Activated CD4-positive, alpha-beta T cell treated with anti-CD3 and anti-CD28 coated beads, Interleukin-2, Interleukin-4, amounts not matched to agents 100 ng/mL and 50 ng/mL, durations not matched to agents 16 hours and 8 hours (primary cell): ENCODE measurements around the gene NRGN.
"Not testable (repeated sequence)": the region's sequence is repeated elsewhere in the genome, so short reads cannot be mapped to it uniquely, and the experiment has no call there.

ENCODE experiments used
- DNase-seq: peaks from one replicate; pipeline ENCODE4 v3.0.0-alpha.2; 2020; ENCODE audit warnings: low spot score

NRGN gene

DNA sequence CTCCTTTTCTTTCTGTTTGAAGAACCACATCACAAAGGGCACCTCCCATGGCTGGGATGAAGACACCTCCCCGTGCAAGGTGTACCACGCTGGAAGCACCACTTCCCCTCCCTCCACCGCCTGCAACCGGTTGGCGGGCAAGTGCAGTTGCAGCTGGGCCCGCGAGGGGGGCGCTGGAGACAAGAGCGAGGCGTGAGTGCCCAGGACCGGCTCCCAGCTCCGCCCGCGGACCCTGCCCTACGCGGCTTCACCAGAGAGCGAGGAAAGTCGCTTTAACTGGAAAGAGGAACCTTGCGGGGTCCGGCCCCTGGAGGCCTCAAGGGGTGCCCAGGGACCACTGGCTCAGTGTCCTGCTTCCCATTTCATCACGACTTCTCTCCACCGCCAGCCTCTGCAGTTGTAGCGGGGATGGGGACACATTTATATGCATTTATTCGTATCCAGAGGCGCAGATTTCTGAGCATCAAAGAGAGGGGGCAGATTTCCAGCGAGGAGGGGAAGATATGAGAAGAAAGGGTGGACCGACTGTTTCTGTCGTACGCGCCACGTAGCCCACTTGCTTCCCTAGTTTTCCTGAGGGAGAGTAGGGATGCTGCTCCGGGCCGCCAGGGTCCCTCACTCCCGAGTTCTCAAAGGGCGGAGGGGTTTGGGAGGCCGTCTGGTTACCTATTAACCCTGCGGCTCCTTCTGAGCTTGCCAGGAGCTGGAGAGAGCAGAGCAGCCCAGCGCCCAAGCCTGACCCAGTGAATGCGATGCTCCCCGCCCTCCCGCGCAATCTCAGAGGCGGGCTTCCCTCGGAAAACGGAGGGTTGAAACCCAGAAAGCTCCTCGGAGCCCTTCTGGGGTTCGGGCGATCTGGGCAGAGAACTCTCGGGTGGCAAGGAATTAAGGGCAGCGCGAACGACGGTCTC lies 18.9 kb downstream of the NRGN start:
- peak; percentile 62 for DNase-seq

DNA sequence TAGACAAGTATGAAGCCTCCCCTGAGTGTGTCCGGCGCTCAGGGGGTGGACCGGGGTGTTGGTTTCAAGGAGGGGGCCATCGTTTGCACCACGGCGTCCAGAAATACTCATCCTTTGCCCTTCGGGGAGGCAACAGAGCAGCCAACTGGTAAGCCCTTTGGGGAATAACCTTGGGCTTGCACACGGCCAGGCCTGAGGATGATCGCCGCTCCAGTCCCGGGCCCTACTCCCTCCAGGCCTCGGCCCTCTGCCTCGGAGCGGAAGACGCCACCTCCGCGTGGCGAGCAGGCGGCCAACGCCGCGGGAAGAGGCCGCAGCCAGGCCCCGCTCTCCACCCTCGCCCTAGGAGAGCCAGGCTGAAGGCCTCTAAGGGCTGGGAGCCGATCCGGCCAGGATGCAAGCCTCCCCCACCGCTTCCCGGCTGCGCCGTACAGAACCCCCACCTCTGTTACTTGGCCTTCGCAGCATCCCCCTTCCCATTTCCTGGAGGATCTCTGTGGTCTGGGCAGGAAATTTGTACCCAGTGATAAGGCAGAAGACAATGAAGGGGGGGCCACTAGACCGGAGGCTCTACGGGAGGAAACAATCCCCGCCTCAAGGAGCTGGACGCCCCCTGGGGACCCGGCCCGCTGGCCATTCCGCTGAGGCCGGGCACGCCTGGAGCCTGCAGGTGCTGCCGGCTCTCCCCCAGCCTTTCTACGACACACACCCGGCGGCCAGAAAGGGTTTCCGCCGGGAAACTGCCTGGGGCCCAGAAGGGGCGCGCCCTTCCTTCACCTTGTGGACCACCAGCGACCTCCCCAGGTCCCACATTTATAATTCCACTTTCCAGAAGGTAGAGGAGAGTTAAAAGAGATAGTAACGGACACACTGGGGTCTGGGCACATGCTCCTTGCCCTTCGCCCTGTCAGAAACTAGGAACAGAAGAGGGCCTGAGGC lies 19.8 kb downstream of the NRGN start:
- no peak for DNase-seq

DNA sequence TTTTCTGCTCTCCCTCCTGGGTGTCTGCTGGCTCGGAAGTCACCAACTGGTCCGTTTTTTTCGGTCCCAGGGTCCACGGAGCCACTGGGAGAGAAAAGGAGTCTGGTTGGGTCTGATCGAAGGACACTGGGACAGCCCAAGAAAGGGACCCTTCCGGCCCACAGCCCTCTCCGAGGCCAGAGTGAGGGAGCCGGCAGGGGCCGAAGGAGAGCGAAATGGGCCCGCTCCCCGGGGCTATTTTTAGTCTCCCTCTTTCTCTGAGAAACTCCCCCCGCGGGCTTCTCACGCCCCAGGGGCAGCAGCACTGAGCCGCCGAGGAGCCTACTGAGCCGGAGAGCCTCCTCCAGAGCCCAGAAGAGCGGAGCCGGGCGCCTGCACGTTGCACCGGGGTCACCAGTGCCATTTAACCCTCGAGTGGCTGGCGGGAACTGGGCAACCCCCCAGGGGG lies 20.5 kb downstream of the NRGN start:
- no peak for DNase-seq

DNA sequence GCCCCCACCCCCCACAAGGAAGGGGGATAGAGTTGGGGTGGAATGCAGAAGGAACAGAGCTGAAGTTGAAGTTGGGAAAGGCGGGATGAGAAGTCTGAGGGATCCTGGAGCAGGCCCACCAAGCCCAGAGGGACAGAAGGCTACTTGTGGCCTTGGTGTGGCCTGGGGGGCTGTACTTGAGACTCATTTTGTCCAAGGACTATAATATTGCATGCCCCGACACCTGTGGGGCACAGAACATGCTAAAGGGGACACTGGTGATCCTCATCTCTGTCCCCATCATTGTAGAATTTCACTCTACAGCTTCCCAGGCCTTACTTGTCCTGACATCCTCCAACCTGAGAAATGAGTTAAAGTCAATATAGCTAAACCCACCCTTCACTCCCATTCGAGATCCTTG lies 21.1 kb downstream of the NRGN start:
- no peak for DNase-seq

DNA sequence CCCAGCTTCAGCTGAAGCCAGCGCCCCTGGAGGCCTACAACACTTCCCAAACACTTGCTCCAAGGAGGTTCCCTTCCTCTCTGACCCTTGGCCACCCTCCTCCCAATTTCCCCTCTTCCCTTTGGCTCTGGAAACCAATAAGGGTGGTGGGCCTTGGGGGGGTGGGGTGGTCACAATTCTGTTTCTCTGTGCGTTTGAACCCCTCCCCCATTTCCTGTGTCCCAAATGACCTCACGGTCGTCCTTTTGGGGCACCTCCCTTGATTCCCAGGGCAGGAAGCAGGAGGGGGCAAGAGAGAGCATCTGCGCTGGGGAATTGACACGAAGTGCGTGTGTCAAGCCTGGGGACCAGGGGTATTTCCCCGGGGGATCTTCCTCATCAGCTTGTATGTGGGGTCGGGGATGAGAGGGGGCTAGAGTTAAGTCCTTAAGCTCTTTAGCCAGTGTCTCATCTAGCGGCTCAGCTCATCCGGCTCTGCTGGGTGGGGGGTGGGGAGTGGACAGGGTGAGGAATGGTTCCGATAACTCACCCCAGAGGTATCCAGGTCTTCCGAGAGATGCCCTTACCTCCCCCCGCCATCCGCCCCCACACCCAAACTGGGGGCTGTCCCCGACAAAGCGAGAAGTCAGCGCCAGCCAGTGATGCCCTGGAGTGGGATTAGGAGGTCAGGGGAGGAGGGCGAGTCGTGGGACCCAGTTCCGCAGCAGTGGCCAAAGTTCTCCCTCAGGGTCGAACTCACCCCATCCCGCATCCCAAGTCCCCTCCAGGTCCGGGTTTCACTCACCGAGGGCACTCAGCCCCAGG lies 21.8 kb downstream of the NRGN start:
- no peak for DNase-seq

DNA sequence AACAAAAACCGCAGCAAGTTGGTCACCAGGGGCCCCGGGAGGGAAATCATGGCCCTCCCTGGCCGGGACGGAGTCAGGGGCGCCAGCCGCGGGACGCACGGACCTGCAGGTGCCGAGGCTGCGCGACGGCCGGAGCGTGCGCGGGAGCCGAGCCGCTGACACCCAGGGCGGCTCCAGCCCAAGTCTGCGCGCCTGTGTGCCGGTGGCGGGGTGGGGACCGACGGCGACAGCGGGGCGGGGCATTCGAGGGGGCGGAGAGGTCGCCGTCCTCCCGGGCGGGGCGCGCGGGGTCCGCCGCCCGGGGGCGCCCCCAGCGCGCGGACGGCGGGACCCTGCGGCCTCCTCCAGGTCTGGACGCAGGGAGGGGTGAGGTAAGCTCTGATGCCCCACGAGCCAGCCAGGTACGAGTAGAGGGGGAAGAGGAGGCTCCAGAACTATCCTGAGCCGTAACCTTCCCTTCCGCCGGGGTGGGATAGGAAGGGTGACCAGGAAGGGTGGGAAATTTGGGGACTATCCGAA lies 22.4 kb downstream of the NRGN start, which contains the start of gene ESAM:
TSS of gene ESAM (minus strand) at position 186 of the 519 bp plus-strand sequence. CDS start at position 50, 136 bp downstream.
- peak; percentile 54 for DNase-seq

DNA sequence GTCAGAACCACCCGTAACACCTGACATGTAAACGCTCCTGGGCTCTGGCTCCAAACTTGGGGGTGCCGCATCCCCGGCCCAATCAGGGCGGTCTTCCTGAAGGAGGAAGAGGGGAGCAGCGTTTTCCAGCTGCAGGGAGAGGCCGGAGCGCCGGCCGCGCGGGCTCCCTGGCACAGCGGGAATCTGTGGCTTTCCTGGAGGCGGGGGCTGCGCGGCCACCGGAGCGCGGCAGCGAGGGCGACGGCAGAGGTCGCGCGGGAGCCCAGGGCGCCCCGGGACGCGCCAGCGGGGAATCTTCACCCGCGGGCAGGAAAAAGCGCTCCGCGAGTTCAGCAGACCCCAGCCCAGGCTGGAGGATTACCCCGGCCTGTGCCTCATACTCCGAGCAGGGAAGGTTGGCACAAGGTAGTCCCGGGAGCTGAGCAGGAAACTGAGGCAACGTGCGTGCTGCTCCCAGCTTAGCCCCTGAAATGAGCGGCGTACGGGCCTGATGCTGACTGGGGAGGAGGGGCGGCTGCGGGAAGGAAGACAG lies 22.9 kb downstream of the NRGN start:
- no peak for DNase-seq

DNA sequence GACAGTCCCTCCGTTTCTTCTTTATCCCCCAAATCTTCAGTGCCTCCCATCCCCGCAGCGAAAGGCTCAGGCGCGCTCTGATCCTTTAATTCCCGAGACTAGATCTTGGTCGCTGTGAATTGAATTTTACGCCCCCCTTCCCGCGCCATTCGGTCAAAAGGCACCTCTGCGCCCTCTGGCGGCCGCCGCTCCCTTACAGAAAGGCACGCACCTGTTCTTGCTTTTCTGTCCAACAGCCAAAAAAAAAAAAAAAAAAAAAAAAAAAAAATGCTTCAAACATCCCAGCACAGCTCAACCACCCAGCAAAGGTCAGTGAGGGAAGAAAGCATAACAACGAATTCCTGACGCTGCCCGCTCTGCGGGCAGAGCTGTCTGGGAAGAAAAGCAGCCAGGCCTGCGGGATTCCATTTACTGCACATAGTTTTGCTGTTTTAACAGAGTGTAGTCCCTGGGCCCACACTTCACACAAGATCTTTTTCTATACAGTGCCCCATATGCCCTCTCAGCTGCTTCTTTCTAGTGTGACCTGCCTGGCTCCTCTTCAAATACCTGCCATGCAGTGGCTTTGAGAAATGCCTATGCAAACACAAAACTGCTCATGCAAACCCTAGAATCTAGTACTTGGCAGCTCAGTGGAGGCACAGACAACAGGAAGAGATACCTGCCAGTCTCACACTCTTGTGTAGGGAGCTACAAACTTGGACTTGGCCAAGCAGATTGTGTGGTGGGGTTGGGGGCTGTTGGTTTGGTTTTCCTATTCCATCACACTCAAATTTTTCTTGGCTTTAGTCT lies 23.6 kb downstream of the NRGN start:
- peak; percentile 77 for DNase-seq

DNA sequence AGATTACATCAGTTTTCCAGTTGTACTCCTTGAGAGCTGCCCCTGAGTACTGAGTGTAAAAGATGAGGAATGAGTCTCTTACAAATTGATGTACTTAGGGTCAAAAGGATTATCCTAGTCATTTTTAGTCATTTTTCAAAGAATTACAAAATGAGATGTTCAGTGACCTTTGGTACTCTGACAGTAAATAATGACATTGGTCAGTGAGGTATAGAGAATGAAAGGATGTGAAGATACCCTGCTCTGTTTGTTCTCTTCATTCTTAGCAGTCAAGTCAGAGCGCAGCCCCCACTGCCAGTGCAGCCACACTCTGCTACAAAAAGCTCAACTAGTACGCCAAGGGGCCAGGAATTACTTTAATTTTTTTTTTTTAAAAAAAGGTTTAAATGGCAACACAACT lies 26.4 kb downstream of the NRGN start:
- no peak for DNase-seq

DNA sequence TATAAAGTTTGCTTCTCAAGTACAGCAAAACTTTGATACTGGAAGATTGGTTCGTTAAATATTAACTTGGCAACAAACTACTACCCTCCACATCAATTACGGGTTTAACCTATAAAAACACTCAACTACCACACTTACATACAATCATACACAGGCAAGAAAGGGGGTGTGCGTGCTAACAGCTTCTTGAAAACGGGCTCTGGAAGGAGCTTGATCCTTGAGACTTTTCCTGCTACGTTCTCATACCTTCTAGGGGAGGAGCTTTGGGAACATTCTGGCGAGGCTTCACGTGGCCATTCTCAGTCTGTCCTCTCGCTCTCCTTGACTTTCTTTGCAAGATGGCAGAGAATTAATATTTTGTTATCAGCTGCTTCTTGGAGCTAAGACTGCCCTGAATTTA lies 29.2 kb downstream of the NRGN start:
- DNase-seq, result no peak

DNA sequence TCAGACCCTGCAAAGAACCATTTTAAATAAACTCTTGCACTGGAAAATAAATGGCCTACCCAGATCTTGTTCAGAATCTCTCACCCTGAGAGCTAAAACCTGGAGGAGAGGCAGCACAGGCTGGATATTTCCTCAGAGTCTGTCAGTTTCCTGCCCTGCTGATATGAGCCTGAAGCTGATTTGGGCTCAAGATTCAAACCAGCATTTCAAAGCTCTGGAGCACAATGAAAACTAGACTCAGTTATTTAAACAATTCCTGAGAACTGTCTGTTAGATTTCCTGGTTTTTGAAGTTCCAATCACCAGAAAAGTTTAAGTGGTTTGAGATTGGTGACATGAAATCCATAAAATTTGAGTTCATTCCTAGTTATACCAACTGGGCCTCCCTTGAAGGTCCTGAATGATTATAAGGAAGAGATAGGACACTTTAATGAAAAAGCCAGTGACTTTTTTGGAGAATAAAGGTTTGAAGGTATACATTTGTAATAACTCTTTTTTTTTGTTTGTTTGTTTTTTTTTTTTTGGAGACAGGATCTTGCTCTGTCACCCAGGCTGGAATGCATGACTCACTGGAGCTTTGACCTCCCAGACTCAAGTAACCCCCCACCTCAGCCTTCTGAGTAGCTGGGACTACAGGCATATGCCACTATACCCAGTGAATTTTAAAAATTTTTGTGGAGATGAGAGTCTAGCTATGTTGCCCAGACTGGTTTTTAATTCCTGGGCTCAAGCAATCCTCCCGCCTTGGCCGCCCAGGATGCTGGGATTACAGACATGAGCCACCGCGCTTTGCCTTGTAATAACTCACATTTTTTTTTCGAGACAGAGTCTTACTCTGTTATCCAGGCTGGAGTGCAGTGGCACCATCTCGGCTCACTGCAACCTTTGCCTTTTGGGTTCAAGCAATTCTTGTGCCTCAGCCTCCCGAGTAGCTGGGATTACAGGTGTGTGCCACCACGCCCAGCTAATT lies 30.3 kb downstream of the NRGN start:
- DNase-seq, result no peak

DNA sequence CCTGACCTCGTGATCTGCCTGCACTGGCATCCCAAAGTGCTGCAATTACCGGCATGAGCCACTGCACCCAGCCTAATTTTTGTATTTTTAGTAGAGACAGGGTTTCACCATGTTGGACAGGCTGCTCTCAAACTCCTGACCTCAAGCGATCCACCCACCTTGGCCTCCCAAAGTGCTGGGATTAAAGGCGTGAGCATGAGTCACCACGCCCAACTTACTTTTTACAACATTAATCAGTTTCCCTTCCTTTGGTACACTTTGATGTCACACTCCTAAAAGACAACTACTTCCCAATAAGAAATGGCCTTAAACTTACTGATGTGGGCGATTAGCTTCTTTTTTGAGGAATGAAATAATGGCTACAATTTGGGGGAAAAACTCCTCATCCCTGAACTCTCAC lies 31.2 kb downstream of the NRGN start:
- not testable (repeated sequence) for DNase-seq

DNA sequence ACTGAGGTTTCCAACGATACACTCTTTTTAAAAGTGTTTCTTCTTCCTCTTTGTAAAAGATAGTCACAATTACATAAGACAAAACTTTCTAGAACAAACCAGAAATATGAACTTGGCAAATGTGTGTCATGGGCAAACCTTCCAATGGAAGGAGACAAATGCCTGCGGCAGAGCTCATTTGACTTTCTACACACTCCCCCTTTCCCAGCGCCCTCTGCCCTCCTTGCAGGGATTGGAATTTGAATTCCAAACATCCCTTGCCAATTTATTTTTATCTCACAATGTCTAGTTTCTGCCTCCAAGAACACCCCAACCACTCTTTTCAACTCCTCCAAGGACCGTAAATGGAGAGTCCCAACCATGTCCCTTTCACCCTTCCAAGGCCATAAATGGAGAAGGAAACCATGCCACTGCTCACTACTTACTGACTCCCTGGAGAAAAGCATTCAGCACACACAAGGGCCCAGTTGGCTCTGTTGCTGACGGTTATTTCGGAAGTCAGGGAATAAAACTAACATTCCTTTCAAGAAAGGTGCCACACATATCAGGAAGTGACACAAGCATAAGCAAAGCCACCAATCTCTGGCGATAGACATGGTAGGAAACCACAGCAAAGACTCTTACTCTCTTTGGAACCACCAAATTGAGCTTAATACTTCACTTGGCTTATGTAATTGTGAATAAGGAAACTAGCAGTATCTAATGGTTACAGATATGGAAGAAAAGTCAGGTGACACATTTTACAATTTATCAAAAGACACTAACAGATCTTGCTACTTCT lies 37.3 kb downstream of the NRGN start:
- no peak for DNase-seq

DNA sequence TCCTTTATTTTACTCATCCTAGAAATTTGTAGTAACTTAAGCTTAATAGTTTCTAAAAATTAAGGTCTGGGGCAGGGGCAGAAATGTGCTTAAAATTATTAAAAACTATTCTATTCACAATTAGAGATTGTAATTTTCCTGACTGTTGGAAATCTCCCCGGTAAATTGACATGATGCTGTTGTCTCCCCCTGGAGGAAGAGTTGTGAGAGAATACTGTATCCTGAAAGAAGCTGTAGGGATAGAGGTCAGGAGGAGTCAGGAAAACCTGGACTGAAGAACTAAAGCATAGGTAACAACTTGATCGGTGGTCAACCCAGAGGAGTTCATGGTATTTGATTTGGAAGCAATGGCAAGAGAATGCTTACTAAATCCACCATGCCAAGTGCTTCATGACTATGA lies 38.5 kb downstream of the NRGN start:
- no peak for DNase-seq

DNA sequence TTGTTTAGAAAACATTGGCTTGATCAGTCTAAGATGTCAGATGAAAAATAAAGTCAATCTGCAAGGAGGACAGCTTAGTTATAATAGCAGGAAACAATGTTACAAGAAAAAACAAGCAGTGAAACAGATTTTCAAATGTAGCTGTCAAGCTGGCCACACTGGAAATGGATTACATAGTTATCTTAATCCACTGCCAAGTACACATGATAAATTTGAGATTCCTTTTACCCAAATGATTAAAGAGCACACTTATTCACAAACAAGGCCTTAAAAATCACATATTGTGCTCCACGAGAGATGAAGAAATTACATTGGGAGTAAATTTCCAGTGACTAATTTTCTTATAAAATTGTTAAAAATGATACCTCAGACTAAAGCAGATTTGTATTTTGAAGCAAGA lies 39.8 kb downstream of the NRGN start:
- DNase-seq, result no peak

DNA sequence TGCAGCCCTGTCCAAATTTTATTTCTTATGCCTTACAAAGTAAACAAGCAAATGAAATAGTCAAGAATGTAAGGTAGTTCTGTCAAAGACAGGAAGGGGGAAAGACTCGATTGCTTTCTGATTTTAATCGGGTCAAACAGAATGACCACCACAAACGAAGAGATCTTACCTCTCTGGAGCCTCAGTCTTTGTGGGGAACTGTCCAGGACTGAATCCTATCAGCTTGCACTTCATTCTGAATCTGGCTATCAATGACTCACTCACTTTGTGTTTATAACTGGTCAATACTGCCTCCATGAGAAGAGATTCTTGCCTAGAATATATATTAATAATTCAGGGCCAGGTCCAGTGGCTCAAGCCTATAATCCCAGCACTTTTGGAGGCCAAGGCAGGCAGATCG lies 43.3 kb downstream of the NRGN start:
- DNase-seq, result no peak

DNA sequence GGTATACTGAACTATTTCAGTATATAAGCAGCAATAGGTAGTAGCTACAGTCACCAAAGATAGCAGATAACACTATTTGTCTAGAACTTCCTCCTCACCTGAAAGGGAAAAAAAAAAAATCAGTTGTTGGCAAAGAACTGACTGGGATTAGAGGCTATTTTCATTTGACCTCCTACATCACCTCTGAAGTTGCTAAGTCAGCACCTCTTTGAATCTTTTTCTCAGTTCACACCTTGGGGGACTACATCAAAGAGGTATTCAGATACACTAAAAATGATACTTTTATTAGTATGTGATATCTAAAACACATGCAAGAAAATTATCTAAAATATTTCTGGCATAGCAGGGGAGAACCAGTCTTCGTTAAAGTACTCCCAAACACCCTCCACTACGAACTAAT lies 44.3 kb downstream of the NRGN start:
- no peak for DNase-seq

DNA sequence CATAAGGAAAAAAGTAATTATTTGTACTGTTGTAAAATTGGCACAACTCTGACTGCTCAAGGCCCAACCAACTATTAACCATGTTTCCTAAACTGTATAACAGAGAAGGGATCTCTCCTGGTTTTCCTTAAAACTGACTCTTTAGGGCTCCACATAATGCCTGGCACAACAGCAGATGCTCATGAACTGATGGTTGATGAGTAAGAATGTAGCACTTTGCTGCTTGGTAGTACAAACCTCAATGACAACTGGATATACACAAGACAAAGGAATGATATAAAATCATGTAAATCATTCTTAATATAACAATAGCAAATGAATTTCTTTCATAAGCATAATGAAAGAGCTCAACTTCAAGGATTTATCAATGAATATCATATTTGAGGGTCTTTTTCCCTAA lies 48.8 kb downstream of the NRGN start:
- no peak for DNase-seq
